ENCODE results near the gene MTA3. TPM values are rescaled to one million over a fixed set of nuclear protein-coding genes. Genes with fewer than 3 reads are reported as not detected.

The MTA3 gene
- total RNA-seq, 2 experiments from 2014 or later: 19.9 to 20.0 TPM

DNA sequence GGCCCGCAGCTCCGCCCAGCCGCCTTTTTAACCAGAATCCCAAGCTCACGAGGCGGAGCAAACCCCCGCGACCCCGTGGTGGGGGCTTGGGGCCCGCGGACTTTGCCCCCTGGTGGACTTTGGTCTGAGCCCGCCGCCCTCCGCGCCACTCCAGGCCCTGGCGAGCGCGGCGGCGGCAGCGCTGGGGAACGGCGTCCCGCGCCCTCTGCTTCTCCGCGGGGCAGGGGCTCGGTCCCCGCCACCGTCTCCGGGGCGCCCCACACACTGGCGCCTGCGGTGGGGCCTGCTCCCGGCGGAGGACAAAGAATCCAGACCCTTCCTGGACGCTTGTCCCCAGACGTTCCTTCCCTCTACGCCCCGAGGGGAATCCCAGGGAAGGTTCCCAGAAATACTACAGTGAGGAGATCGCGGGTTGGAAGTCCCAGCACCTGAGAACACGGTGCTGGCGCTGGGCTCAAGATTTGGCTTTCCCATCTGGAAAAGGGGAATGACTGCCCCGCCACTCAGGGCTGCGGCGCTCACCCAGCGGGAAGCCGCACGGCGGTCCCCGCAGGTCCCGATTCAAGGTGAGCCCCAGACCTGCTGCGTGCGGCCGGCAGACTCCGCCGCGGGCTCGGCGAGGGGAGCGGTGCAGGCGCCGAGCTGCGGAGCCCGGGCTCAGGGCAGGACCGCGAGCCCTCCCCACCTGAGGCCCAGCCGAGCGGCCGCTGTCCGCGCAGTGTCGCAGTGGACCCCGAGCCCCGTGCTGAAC, 224.3 kb downstream of the MTA3 start, which contains the start of gene HAAO:
Gene HAAO (minus strand): TSS at position 1 of the 751 bp plus-strand sequence. CDS start 47 bp downstream, outside the sequence.
- ChIA-PET CTCF (no interaction called here), POLR2A (no interaction called here)

GRCh38 chr2:42793334-42794270, 225.2 kb downstream of the MTA3 start:
- ChIA-PET CTCF (interaction anchor here (0.6 kb wide), 1 partner anchor 1685 kb away, joined by 3 read pairs; no protein-coding TSS in a partner anchor), POLR2A (no interaction called here)

DNA sequence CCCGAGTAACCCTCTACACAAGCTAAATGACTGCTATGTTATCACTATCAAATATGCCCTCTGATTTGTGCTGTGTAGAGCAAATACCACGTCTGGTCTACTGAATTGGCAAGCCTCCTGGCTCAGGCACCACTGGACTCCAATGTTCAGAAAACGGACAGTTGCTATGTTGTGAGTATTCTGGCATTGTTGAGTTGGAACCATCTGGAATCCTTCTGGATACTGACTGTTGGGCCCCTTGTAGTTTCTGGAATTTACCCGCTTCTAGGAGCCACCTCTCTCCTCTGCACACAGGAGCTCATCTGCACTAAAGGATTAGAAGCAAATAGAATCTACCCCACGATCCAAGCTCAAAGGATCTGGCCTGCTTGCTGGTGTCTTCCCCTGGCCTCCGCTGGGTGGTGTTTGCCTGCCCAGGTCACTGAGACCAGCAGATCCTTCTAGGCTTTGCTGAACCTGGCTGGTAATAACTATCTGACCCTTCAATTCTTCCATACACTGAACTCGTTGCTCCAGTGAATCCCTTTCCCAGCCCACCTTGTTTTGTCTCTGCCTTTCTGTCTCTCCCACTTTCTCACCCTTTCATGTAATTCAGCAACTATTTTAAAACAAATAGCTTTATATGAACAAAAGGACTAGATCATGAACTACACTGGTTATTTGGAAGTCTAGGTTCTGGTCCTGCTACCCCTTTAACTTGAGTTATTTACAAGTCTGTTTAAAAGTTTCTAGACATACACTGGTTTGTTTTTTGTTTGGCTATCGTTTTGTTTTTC, 226.0 kb downstream of the MTA3 start:
- CTCF ChIA-PET: interaction anchor here (0.6 kb wide), 1 partner anchor 1685 kb away, joined by 3 read pairs; no protein-coding TSS in a partner anchor
- POLR2A ChIA-PET: no interaction called here

DNA sequence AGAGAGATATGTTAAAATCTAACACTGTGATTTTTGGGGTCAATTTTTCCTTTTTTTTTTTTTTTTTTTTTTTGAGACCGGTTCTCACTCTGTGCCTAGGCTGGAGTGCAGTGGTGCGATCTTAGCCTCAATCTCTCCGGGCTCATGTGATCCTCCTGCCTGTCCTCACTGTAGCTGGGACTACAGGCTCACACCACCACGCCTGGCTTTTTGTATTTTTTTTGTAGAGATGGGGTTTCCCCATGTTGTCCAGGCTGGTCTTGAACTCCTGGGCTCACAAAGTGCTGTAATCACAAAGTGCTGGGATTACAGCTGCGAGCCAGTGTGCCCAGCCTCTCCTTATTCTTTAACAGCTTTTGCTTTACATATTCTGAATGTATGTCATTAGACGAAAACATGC, 226.8 kb downstream of the MTA3 start:
- POLR2A ChIA-PET: interaction anchor here (0.8 kb wide), 1 partner anchor 15 kb away, joined by 3 read pairs; no protein-coding TSS in a partner anchor
- CTCF ChIA-PET: no interaction called here

DNA sequence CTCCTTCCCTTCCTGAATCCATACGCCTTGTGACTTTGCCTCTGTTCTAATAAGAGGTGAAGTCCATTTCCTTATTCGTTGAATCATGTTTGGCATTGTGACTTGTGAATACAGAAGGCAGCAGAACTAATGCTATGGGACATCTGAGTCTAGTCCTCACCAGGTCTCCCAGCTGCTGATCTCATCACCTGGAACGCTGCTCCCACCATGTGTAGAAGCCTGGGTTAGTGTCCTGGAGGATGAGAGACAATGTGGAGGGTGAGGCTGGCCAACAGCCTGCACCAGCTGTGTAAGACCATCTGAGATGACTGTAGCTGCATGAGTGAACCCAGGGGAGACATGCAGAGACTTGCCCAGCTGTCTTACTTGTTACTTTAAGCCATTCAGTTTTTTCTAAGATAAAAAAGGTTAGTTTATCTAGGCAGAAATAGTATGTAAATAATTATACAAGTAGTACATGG, 227.4 kb downstream of the MTA3 start:
- POLR2A ChIA-PET: interaction anchor here (0.8 kb wide), 1 partner anchor 15 kb away, joined by 3 read pairs; no protein-coding TSS in a partner anchor
- CTCF ChIA-PET: interaction anchor here (0.6 to 2.3 kb wide), 2 partner anchors 14 to 282 kb away, joined by 3 to 10 read pairs; no protein-coding TSS in a partner anchor

- ChIA-PET CTCF (interaction anchor here (0.6 to 2.3 kb wide), 2 partner anchors 13 to 283 kb away, joined by 3 to 10 read pairs; no protein-coding TSS in a partner anchor), POLR2A (interaction anchor here (0.6 to 0.8 kb wide), 2 partner anchors 14 kb away, joined by 3 to 4 read pairs; no protein-coding TSS in a partner anchor)
Measured at GRCh38 chr2:42796427-42797248, 228.2 kb downstream of the MTA3 start.

DNA sequence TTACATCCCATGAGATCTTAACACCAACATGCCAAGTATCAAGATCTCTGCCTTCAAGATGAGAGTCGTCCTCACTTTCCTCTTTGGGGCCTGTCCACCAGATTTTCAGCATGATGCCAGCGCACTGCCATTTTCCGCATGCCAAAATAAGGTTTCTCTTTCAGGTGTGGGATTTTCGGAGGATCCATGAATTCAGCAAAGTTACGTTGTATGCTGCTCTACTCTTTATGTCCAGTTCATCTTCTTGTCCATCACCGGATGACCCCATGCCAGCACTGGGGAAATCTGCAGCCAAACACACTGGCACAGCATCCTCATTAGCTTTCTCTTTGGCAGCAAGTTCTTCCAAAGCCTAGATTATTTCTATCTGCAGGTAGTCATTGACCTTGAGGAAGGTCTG, 228.8 kb downstream of the MTA3 start:
- POLR2A ChIA-PET: interaction anchor here (0.6 kb wide), 1 partner anchor 14 kb away, joined by 3 read pairs; no protein-coding TSS in a partner anchor
- CTCF ChIA-PET: interaction anchor here (2.3 kb wide), 1 partner anchor 13 kb away, joined by 10 read pairs; no protein-coding TSS in a partner anchor

GRCh38 chr2:42799881-42800280, 231.4 kb downstream of the MTA3 start:
- ChIA-PET CTCF (interaction anchor here (1.7 kb wide), 1 partner anchor 24 kb away, joined by 5 read pairs; no protein-coding TSS in a partner anchor), POLR2A (no interaction called here)

GRCh38 chr2:42800461-42800962, 232.1 kb downstream of the MTA3 start:
- ChIA-PET CTCF (interaction anchor here (1.7 kb wide), 1 partner anchor 24 kb away, joined by 5 read pairs; no protein-coding TSS in a partner anchor), POLR2A (no interaction called here)

DNA sequence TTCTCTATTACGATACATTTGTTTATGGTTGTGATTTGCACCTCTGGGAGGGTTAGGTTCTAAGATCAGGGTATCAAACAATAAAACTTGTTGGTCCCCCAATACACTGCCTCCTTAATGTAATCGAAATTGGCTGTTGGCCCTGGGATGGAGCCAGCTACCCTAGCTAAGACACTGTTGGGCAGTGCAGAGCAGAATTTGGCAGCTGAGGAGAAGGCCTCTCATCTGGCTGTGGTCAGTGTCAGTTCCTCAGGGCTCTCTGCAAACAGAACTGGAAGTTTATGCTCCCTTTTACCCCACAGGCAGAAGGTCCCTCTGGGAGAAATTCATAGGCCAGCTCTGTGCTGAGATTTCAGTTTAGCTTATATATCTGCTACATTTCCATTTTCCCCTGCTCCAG, 232.5 kb downstream of the MTA3 start:
- POLR2A ChIA-PET: no interaction called here

GRCh38 chr2:42801381-42801780, 232.9 kb downstream of the MTA3 start:
- POLR2A ChIA-PET: no interaction called here
- CTCF ChIA-PET: no interaction called here

More for the DNA sequence above, 232.5 kb downstream of the MTA3 start:
- CTCF ChIA-PET: interaction anchor here (1.7 kb wide), 1 partner anchor 25 kb away, joined by 5 read pairs; no protein-coding TSS in a partner anchor

DNA sequence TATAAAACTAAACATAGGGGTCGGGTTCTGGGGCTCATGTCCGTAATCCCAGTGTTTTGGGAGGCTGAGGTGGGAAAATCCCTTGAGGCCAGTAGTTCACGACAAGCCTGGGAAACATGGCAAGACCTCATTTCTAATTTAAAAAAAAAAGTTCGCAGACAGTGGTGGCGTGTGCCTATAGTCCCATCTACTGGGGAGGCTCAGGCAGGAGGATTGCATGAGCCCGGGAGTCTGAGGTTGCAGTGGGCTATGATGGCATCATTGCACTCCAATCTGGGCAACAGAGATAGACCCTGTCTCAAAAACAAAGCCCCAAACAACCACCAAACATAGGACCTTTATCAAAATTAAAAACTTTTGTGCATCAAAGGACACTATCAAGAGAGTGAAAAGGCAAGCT, 233.7 kb downstream of the MTA3 start:
- ChIA-PET POLR2A (no interaction called here), CTCF (interaction anchor here (0.7 kb wide), 1 partner anchor 334 kb away, joined by 4 read pairs; no protein-coding TSS in a partner anchor)

- CTCF ChIA-PET: no interaction called here
- POLR2A ChIA-PET: no interaction called here
Measured at GRCh38 chr2:42804338-42804737, 235.9 kb downstream of the MTA3 start.

GRCh38 chr2:42804891-42805290, 236.5 kb downstream of the MTA3 start:
- CTCF ChIA-PET: no interaction called here
- POLR2A ChIA-PET: no interaction called here
